D341Med (cell line): ENCODE data around the gene ERC2.

Experiments
- DNase-seq: peaks from one replicate; pipeline ENCODE4 v3.0.0; 2012; ENCODE audit warnings: low spot score

ERC2 gene

GRCh38 chr3:55615694-55616295, 852.5 kb downstream of the ERC2 start:
- DNase-seq = no peak

- DNase-seq = no peak
Measured at GRCh38 chr3:55615039-55615693, 853.1 kb downstream of the ERC2 start.

- no peak for DNase-seq
Measured at GRCh38 chr3:55611121-55611520, 857.1 kb downstream of the ERC2 start.

- DNase-seq = no peak
Measured at GRCh38 chr3:55609230-55609827, 858.9 kb downstream of the ERC2 start.

GRCh38 chr3:55608301-55608937, 859.8 kb downstream of the ERC2 start:
- no peak for DNase-seq

GRCh38 chr3:55607844-55608243, 860.4 kb downstream of the ERC2 start:
- DNase-seq = no peak

- DNase-seq = no peak
Measured at GRCh38 chr3:55607175-55607574, 861.1 kb downstream of the ERC2 start.

GRCh38 chr3:55605443-55606236, 862.6 kb downstream of the ERC2 start:
- DNase-seq = no peak

- no peak for DNase-seq
Measured at GRCh38 chr3:55604846-55605245, 863.4 kb downstream of the ERC2 start.

- no peak for DNase-seq
Measured at GRCh38 chr3:55604402-55604801, 863.9 kb downstream of the ERC2 start.

GRCh38 chr3:55601366-55602080, 866.7 kb downstream of the ERC2 start:
- no peak for DNase-seq

GRCh38 chr3:55598224-55598623, 870.0 kb downstream of the ERC2 start:
- no peak for DNase-seq

GRCh38 chr3:55597641-55598040, 870.6 kb downstream of the ERC2 start:
- DNase-seq = no peak

GRCh38 chr3:55596212-55596611, 872.1 kb downstream of the ERC2 start:
- no peak for DNase-seq

- no peak for DNase-seq
Measured at GRCh38 chr3:55595420-55595819, 872.8 kb downstream of the ERC2 start.

- DNase-seq = no peak
Measured at GRCh38 chr3:55592572-55592971, 875.7 kb downstream of the ERC2 start.

GRCh38 chr3:55591888-55592287, 876.4 kb downstream of the ERC2 start:
- no peak for DNase-seq

- DNase-seq = no peak
Measured at GRCh38 chr3:55588146-55588765, 880.0 kb downstream of the ERC2 start.

GRCh38 chr3:55585856-55586255, 882.4 kb downstream of the ERC2 start:
- no peak for DNase-seq

- no peak for DNase-seq
Measured at GRCh38 chr3:55584716-55585368, 883.4 kb downstream of the ERC2 start.

- DNase-seq = no peak
Measured at GRCh38 chr3:55584030-55584429, 884.2 kb downstream of the ERC2 start.
